Keratinocyte (primary cell): Measurements from ENCODE around the gene SAMM50. TPM values are rescaled to one million over a fixed set of nuclear protein-coding genes. Genes with fewer than 3 reads are reported as not detected.
A peak's percentile ranks its signal among the peaks of the same experiment; 100 is the strongest.

Source experiments
- DNase-seq: peaks from one replicate; pipeline ENCODE4 v3.0.0-alpha.2; 2011; ENCODE audit warnings: low read depth, missing footprints, low spot score
- FAIRE-seq: peaks from 2 replicates; lab custom pipeline; 2011; peaks lifted over from hg19 to GRCh38; lab: Jason Lieb, UNC
- H2AFZ ChIP-seq: 2 replicates; pipeline ENCODE4 v1.6.0; 2012; ENCODE audit warnings: low read length, control low read depth, inconsistent platforms; ENCODE audit not compliant: control insufficient read depth
- H3K27ac ChIP-seq: 2 replicates; pipeline ENCODE4 v1.5.1; 2011; ENCODE audit warnings: low read length; ENCODE audit not compliant: control insufficient read depth, insufficient read depth
- H3K27me3 ChIP-seq: 3 replicates; pipeline ENCODE4 v1.6.0; 2011; ENCODE audit warnings: low read length; ENCODE audit not compliant: control insufficient read depth, insufficient read depth; ENCODE audit errors: extremely low read depth
- H3K36me3 ChIP-seq, 2 experiments: 2 replicates in 1 of 2; 3 replicates in 1 of 2; pipeline ENCODE4 v1.5.1; 2011; ENCODE audit warnings: low read length in 2 of 2, mild to moderate bottlenecking in 1 of 2; ENCODE audit not compliant: control insufficient read depth in 2 of 2, insufficient read depth in 2 of 2; ENCODE audit errors: extremely low read depth in 1 of 2
- H3K4me1 ChIP-seq: 3 replicates; pipeline ENCODE4 v1.5.1; 2011; ENCODE audit warnings: low read length; ENCODE audit not compliant: control insufficient read depth, insufficient read depth; ENCODE audit errors: extremely low read depth
- H3K4me2 ChIP-seq: 3 replicates; pipeline ENCODE4 v1.6.0; 2011; ENCODE audit warnings: low read depth, low read length; ENCODE audit not compliant: control insufficient read depth, insufficient read depth; ENCODE audit errors: extremely low read depth
- H3K4me3 ChIP-seq, 3 experiments: fragments of 200-600 bp in 1 of 3; sonication (generic) in 1 of 3; 2 replicates in 2 of 3; 3 replicates in 1 of 3; pipeline ENCODE4 v1.5.1; 2011 to 2016; ENCODE audit warnings: low read length in 3 of 3, mild to moderate bottlenecking in 3 of 3, control low read depth in 2 of 3, inconsistent platforms in 1 of 3, low read depth in 1 of 3, mixed read lengths in 1 of 3, mixed run types in 1 of 3, moderate library complexity in 1 of 3; ENCODE audit not compliant: control insufficient read depth in 2 of 3, insufficient read depth in 2 of 3; ENCODE audit errors: extremely low read depth in 1 of 3
- H3K79me2 ChIP-seq: 2 replicates; pipeline ENCODE4 v1.6.0; 2012; ENCODE audit warnings: low read length; ENCODE audit not compliant: control insufficient read depth, insufficient read depth
- H3K9ac ChIP-seq: 3 replicates; pipeline ENCODE4 v1.6.0; 2011; ENCODE audit warnings: low read length; ENCODE audit not compliant: control insufficient read depth, insufficient read depth; ENCODE audit errors: extremely low read depth
- H3K9me1 ChIP-seq: 3 replicates; pipeline ENCODE4 v1.6.0; 2011; ENCODE audit warnings: low read length; ENCODE audit not compliant: control insufficient read depth, insufficient read depth; ENCODE audit errors: extremely low read depth
- H3K9me3 ChIP-seq: 2 replicates; pipeline ENCODE4 v1.5.1; 2012; ENCODE audit warnings: low read depth, low read length; ENCODE audit not compliant: control insufficient read depth
- H4K20me1 ChIP-seq: 3 replicates; pipeline ENCODE4 v1.6.0; 2011; ENCODE audit warnings: low read length; ENCODE audit not compliant: control insufficient read depth, insufficient read depth; ENCODE audit errors: extremely low read depth
- EZH2 ChIP-seq: IDR thresholded peaks from one replicate; pipeline ENCODE4 v1.6.1; 2012; ENCODE audit warnings: inconsistent platforms, mild to moderate bottlenecking, low read length, moderate library complexity
- dilution Hi-C: fragments of 300-500 bp; cut with MboI; formaldehyde crosslinking; loops from one replicate; pipeline ENCODE4 v1.7.0; 2020; ENCODE audit warnings: low sequenced_read_pairs; ENCODE audit not compliant: extremely low pct_ligation_motif_present
- polyA plus RNA-seq, 5 experiments: library from polyadenylated mRNA; depleted of rRNA in 3 of 5; stranded (reverse) in 3 of 5; stranded (forward) in 1 of 5; unstranded in 1 of 5; fragments of >200 nt; gene quantifications; 1 replicate in 1 of 5; 2 replicates in 3 of 5; 3 replicates in 1 of 5; pipeline versions ENCODE4 v1.2.1 to v1.2.3, GENCODE V29; 2011 to 2012; ENCODE audit warnings: missing spikeins in 2 of 5, low read depth in 1 of 5, low replicate concordance in 1 of 5
- TF ChIP-seq, protein P1 (sequence below), 3 experiments: IDR thresholded peaks in 1 of 3; conservative IDR thresholded peaks in 1 of 3; optimal IDR thresholded peaks in 1 of 3; 2 replicates in 2 of 3; 3 replicates in 1 of 3; pipeline versions ENCODE3 to v1.5.1; 2011; ENCODE audit warnings: low read length in 3 of 3, mild to moderate bottlenecking in 3 of 3, moderate library complexity in 2 of 3, control low read depth in 1 of 3, inconsistent platforms in 1 of 3; ENCODE audit not compliant: insufficient read depth in 2 of 3; ENCODE audit errors: extremely low read depth in 1 of 3

Gene SAMM50
- polyA plus RNA-seq, 1 donor (not counting 4 experiments of a cell fraction or from before 2014, with no cell fraction given): 54.6 TPM

DNA sequence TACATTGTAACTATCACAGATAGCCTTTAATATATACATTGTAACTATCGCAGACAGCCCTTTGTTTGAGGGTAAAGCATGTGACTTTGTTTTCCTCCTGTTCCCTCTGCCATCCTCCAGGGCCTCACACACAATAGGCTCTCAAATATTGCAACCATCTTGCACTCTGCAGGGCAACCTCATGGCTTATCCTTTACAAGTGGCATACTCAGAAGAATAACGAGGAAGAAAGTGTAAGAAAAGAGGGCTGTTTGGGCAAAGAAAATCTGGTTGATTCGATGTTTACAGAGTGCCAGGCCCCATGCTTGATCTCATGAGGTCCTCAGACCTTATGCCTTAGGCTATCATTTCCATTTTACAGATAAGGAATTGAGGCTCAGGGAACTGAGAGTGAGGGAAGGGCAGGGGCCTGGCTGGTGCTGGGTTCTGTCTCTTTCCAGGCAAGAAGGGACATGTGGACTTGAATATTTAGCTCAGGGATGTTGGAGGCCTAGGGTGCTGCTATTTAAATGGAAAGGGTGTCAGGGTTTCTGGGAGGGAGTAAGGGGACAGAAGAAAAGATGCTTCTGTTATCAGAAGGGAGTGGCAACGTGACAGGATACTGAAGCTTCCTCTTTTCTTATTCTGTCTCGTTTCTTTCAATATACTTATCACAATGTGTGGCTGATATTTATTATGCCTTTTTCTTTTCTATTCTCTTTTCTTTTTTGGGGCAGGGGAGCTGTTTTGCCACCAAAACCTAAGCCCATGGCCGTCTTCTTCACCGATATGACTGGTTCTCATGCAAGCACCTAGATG is 1.1 kb upstream of the SAMM50 start:
- Histone ChIP-seq H2AFZ (no peak overlapping the region), H3K36me3 (peaks cover 0 to 2% of the 10 kb centered on the region in 2 experiments), H4K20me1 (no peaks in the 10 kb centered on the region), H3K27me3 (no peaks in the 10 kb centered on the region), H3K4me3 (peak overlapping the region; percentile 70 to 94 (median 83)), H3K79me2 (peaks cover 34% of the 10 kb centered on the region), H3K27ac (peak overlapping the region; percentile 67), H3K4me1 (peaks cover 18% of the 10 kb centered on the region), H3K4me2 (peak overlapping the region; percentile 85), H3K9ac (peak overlapping the region; percentile 82), H3K9me1 (no peaks in the 10 kb centered on the region), H3K9me3 (no peaks in the 10 kb centered on the region)
- TF ChIP-seq EZH2: no peak
- TF ChIP-seq, protein P1, sequence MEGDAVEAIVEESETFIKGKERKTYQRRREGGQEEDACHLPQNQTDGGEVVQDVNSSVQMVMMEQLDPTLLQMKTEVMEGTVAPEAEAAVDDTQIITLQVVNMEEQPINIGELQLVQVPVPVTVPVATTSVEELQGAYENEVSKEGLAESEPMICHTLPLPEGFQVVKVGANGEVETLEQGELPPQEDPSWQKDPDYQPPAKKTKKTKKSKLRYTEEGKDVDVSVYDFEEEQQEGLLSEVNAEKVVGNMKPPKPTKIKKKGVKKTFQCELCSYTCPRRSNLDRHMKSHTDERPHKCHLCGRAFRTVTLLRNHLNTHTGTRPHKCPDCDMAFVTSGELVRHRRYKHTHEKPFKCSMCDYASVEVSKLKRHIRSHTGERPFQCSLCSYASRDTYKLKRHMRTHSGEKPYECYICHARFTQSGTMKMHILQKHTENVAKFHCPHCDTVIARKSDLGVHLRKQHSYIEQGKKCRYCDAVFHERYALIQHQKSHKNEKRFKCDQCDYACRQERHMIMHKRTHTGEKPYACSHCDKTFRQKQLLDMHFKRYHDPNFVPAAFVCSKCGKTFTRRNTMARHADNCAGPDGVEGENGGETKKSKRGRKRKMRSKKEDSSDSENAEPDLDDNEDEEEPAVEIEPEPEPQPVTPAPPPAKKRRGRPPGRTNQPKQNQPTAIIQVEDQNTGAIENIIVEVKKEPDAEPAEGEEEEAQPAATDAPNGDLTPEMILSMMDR (optimal IDR thresholded peaks at IDR 0.05 in 1 of 3, IDR thresholded peaks at IDR 0.05 in 1 of 3, conservative IDR thresholded peaks at IDR 0.05 in 1 of 3; ENCODE audit: extremely low read depth in 1 of 3, insufficient read depth in 2 of 3, low read length in 3 of 3): no peak
- DNase-seq (no peak), FAIRE-seq (no peak)
- dilution Hi-C loops: no loop called here

- Histone ChIP-seq H3K4me1 (peaks cover 18% of the 10 kb centered on the region), H3K9me3 (no peaks in the 10 kb centered on the region), H3K36me3 (no peaks in the 10 kb centered on the region), H3K27ac (peak overlapping the region; percentile 67), H3K79me2 (peaks cover 43% of the 10 kb centered on the region), H2AFZ (peak overlapping the region; percentile 92), H4K20me1 (no peaks in the 10 kb centered on the region), H3K4me3 (peak overlapping the region; percentile 70 to 94 (median 83)), H3K4me2 (peak overlapping the region; percentile 78), H3K27me3 (no peaks in the 10 kb centered on the region), H3K9me1 (no peaks in the 10 kb centered on the region), H3K9ac (peak overlapping the region; percentile 82)
- dilution Hi-C loops: no loop called here
- FAIRE-seq (peak; percentile 52), DNase-seq (no peak)
- TF ChIP-seq, protein P1 (optimal IDR thresholded peaks at IDR 0.05 in 1 of 3, IDR thresholded peaks at IDR 0.05 in 1 of 3, conservative IDR thresholded peaks at IDR 0.05 in 1 of 3; ENCODE audit: extremely low read depth in 1 of 3, insufficient read depth in 2 of 3, low read length in 3 of 3): no peak
- TF ChIP-seq EZH2: no peak
These were observed 891 bp downstream of the SAMM50 start for GRCh38 chr22:43955883-43956782.
